Raji (cell line): ENCODE results near the gene DSG3.

Experiments used
- POLR2A ChIP-seq: IDR thresholded peaks from 2 replicates; pipeline ENCODE4 v1.6.1; 2011; ENCODE audit warnings: low read depth, low read length, control low read depth; ENCODE audit not compliant: insufficient read depth

The DSG3 gene

GRCh38 chr18:31497836-31498573 is 50.5 kb downstream of the DSG3 start, which contains the start of gene DSG2:
TSS of gene DSG2 (plus strand) at chr18:31498177. CDS start at chr18:31498252, 75 bp downstream.
- no peak for TF ChIP-seq POLR2A

GRCh38 chr18:31498574-31499524 is 51.3 kb downstream of the DSG3 start:
- no peak for TF ChIP-seq POLR2A

- no peak for TF ChIP-seq POLR2A
Measured at GRCh38 chr18:31500051-31500688, 52.6 kb downstream of the DSG3 start.

GRCh38 chr18:31503011-31503410 is 55.5 kb downstream of the DSG3 start:
- no peak for TF ChIP-seq POLR2A

- no peak for TF ChIP-seq POLR2A
Measured at GRCh38 chr18:31504455-31505147, 57.1 kb downstream of the DSG3 start.

- TF ChIP-seq POLR2A = no peak
Measured at GRCh38 chr18:31505156-31505555, 57.6 kb downstream of the DSG3 start.

GRCh38 chr18:31506024-31506742 is 58.6 kb downstream of the DSG3 start:
- TF ChIP-seq POLR2A = no peak

- no peak for TF ChIP-seq POLR2A
Measured at GRCh38 chr18:31508781-31509180, 61.2 kb downstream of the DSG3 start.

GRCh38 chr18:31509571-31509970 is 62.0 kb downstream of the DSG3 start:
- TF ChIP-seq POLR2A = no peak

GRCh38 chr18:31510319-31510718 is 62.8 kb downstream of the DSG3 start:
- TF ChIP-seq POLR2A = no peak

- no peak for TF ChIP-seq POLR2A
Measured at GRCh38 chr18:31511098-31511497, 63.6 kb downstream of the DSG3 start.

GRCh38 chr18:31512203-31512764 is 64.7 kb downstream of the DSG3 start:
- no peak for TF ChIP-seq POLR2A

- no peak for TF ChIP-seq POLR2A
Measured at GRCh38 chr18:31513189-31513935, 65.8 kb downstream of the DSG3 start.
